Measurements from ENCODE around the gene BDH2.
A peak's percentile ranks its signal among the peaks of the same experiment; 100 is the strongest.

BDH2 gene

GRCh38 chr4:103099691-103100392 lies at the start of gene BDH2:
TSS of gene BDH2 (minus strand) at chr4:103099834. CDS start at chr4:103096254, 3,580 bp downstream.
- peak; percentile 26 for DNase-seq

GRCh38 chr4:103144926-103145325 lies 45.3 kb upstream of the BDH2 start:
- DNase-seq: no peak

DNA sequence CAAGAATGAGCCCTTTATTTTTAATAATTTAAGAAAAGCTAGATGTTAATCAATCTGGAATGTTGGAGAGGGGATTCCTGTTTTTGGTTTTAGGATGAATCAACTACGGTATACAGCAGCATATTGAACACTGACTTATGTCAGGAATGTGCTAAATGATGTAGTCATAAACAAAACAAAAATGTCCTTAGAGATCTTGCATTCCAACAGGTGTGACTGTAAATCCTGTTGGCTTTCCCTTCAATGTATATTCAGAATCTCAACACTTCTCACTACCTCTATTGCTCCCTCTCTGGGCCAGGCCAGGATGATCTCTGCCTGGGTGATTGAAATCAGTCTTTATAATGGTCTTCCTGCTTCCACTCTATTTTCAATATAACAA lies 37.8 kb upstream of the BDH2 start:
- DNase-seq: no peak

DNA sequence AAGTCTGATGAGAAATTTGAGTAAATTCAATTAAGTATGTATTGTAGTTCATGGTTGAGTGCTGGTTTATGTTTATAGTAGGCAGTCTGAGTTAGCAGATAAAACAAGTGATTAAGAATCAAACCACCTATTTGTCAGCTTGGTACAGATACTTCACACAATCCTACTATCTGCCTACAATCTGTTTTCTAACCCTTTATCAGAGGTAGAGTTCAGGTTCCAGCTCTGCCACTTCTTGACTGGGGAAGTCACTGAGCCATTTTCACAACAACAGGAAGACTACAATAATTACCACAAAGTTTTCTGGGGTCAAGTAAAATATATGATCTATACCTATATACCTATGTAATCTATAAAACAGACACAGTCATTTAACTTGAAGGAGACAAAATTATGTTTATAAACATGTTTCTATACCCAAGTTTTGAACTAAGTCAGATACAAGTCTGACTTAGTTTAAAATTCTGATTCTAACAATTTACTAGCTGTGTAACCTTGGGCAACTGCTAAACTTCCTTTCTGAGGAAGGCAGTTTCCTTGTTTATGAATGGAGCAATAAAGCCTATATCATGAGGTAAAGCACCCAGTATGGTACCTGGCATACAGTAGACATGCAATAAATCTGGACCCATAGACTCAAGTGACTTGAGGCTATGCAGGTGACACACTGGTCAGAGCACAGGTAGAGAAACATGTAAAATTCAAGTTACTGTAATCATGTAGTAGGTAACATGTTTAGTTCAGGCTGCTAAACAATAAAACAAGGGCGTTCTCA lies 37.2 kb upstream of the BDH2 start:
- no peak for DNase-seq

GRCh38 chr4:103129174-103129573 lies 29.5 kb upstream of the BDH2 start:
- DNase-seq: no peak

- no peak for DNase-seq
These were observed 26.5 kb upstream of the BDH2 start for GRCh38 chr4:103126126-103126525.

- no peak for DNase-seq
These were observed 23.5 kb upstream of the BDH2 start for GRCh38 chr4:103123114-103123513.

DNA sequence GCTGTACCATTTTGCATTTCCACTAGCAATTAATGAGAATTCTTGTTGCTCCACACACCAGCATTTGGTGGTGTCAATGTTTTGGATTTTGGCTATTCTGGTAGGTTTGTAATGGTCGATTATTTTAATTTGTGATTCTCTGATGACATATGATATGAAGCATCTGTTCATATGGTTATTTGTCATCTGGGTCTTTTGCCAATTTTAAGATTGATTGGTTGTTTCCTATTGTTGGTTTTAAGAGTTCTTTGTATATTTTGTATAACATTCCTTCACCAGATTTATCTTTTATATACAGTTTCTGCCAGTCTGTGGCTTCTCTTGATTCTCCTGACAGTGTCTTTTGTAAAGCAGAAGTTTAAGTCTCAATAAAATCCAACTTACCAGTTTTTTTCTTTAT lies 18.5 kb upstream of the BDH2 start:
- no peak for DNase-seq

DNA sequence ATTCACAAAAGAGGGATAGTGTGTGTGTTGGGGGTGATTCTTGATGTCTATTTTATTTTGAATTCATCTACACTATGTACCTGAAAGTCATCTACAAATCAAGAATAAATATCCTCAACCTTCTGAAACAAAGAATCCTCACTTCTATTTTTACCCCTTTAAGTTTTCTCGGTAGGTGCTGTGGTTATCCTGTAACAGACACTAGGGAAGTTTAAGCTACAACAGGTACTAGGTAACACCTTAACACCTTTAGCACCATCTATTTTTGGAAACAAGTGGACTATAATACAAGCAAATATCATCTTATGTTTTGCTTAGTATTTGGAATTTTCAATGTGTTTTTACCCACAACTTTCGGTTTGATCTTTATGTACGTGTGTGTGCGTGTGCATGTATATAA lies 12.0 kb upstream of the BDH2 start:
- DNase-seq: no peak

DNA sequence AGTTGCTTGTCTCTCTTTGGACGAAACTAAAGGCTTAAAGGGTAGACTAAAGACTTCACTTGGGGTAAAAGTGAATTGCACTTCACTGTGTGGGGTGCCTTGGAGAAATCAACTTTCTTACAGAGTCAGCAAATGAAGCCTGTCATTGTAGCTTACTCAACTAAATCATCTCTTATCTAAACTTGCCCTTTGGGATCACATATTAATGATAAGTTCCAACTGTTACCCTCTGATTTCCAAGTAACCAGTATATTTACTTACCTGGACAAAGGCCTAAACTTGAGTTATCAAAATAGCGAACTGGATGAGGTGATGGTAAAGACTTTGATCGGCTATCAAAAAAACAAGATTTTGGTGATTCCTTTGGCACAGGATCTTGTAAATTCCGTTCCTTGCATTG lies 8.9 kb upstream of the BDH2 start:
- DNase-seq: no peak

GRCh38 chr4:103105558-103106356 lies 6.1 kb upstream of the BDH2 start:
- DNase-seq: no peak

GRCh38 chr4:103104886-103105285 lies 5.3 kb upstream of the BDH2 start:
- no peak for DNase-seq

DNA sequence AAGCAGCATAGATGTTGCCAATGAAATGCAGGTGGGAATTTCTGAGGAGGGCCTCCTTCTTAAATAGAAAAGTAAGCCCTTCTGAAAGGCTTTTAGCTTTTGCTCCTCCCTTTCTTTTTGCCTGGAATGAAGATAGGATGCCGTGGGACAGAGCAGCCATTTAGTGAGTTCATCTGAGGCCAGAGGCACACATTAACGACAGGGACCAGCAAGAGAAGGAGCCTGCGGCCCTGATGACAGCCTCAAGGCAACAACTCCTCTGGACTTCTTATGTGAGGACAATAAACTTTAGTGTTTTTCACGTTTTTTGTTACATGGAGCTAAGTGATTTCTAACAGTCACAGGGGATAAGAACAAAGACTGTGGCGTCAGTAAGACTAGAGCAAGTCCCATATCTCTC lies 1.1 kb upstream of the BDH2 start:
- no peak for DNase-seq

DNA sequence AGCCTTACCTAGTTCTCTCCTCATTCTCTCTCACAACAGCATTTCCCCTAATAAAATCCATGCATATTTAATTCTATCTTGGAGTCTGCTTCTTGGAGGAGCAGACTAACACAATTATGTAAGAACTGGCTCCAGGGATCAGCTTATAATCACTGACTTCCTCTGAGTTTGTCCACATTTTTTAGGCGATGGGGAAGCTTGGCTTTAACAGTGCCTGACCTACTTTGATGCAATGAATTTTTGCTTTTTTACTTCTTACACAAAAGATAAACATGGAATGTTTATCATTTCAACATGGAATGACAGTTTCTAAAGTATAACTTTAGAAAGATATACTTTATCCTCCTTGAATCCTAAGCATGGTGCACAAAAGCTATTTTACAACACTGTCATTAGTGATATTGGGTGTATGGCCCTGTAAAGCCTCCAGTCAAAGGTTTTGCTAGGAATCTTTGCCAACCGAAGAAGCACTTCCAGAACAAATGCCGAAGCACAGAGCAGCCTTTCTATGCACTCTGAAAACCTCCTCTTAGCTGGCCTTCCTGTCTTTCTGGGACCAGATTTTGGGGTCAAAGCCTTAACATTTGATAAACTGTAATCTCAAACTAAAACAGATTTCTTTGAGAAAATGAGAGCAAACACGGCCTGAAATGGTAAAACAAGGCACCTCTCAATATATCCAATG lies 736 bp downstream of the BDH2 start:
- no peak for DNase-seq

DNA sequence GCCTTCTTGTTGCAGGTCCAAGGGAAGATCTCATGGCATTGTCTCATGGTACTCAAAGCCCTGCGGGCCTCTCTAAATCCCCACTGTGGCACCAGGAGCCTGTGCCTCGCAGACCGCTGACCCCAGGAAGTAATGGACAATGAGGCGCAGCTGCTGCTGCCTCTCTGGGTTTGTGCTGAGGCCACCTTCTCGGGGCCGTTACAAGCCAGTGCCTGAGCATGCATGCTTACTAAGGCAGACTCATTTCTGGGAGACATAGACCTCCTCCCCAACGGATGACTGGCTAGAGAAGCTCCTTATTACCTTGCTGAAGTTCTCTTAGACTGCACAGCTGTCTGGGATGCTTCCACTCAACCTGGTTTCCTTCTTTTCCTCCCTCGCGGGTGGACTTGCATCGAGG lies 1.3 kb downstream of the BDH2 start:
- no peak for DNase-seq

DNA sequence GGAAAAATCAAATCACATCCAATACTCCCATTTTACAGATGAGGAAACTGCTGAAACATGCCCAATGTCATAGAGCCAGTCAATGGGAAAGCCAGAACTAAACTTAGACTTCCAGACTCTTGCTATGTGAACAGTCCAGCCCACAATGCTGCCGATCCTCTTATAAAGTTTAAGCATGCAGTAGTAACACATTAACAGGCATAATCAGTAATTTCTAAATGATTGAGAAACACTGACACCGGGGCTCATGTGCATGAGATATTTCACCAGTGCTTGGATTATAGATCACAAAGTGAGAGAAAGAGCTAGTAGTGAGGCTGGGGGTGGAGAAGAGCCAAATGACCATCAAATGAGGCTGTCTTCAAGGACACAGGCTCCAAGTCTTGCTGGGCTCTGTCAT lies 2.5 kb downstream of the BDH2 start:
- no peak for DNase-seq

DNA sequence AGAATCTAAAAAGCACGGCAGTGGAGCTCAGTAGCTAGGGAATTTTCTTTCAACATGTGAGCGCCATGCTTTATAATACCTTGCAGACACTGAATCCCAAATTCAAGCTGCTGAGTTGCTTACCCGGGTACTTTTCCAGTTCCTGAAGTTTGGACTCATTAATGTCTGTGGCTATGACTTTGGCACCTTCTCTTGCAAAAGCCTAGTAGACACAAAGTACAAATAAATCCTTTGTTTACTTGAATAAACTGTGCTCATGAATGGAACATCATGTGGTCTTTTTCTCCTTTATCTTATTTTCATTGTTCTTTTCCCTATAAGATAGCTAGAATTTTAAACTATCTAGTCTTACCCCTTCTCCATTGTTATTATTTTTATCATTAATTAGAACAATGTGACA lies 4.6 kb downstream of the BDH2 start:
- no peak for DNase-seq

- DNase-seq: no peak
These were observed 7.4 kb downstream of the BDH2 start for GRCh38 chr4:103092245-103092644.

DNA sequence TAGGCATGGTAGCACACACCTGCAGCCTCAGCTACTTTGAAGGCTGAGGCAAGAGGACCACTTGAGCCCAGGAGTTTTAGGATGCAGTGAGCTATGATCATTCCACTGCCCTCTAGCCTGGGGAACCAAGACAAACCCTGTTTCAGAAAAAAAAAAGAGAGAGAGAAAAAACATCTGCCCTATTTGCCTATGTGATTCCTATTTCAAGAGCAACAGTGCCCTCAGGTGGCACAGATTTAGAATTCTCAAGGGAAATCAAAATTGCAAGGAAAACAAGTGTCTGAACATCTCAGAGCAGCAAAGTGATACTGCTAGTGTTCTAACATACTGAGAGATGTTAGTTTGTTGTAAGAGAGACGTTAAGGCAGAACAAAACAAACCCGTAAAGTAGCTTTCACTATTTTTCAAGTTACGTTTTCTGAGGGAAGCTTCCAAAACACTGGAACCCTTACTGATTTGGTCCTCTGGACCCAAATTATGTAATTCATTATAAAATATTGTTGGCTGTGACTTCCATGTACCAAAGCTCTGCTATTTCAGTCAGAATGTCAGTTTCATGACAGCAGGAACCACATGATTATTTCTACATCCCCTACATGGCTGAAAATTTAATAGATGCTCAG lies 7.9 kb downstream of the BDH2 start:
- no peak for DNase-seq

DNA sequence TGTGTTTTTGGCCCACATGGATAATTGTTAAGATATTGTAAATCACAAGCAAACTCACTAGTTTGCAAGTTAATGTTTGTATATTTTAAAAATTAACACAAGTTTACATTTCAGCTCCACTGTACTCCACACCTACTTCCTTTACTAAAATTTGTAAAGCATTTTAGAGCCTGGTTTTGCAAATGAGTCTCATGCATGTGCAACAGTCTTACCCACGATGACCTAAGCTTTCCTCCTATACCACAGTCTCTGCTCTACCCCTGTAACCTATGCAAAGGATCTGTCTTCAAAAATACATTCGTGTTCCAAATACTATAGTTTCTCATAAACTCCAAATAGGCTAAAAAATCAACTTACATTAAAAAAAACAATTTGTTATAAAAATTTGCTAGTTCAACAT lies 10.2 kb downstream of the BDH2 start:
- DNase-seq: no peak

DNA sequence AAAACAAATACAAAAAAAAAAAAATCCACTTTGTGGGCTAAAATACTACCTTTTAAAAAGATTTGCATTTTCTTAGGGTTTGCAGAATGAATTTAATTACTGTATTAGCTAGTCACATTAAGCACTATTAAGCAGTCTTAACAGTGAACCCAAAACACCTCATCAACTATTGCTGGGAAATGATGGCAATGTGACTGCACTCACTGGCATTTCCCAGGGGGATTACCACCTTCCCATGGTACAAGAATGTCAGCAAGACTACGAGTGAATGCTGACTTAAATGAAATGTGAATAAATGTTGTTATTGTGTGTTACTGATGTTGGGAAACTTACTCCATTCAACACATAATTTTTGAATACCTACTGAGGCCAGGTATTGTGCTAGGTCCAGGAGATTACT lies 13.1 kb downstream of the BDH2 start:
- no peak for DNase-seq

- DNase-seq: no peak
These were observed 14.0 kb downstream of the BDH2 start for GRCh38 chr4:103085555-103086196.

Measured in 8988T (cell line).